Forelimb muscle (tissue), 1 donor: ENCODE measurements around the gene PLA2G4E. TPM values are rescaled to one million over a fixed set of nuclear protein-coding genes. Genes with fewer than 3 reads are reported as not detected.

Experiments
- DNase-seq: peaks from one replicate; pipeline ENCODE4 v3.0.0-alpha.2; 2013; ENCODE audit warnings: low read depth
- polyA plus RNA-seq: library from polyadenylated mRNA; unstranded; fragments of 120-200 nt; gene quantifications from one replicate; pipeline ENCODE4 v1.2.1, GENCODE V29; 2013; ENCODE audit not compliant: insufficient read length

The PLA2G4E gene
- polyA plus RNA-seq, 1 donor, result 2.0 TPM

DNA sequence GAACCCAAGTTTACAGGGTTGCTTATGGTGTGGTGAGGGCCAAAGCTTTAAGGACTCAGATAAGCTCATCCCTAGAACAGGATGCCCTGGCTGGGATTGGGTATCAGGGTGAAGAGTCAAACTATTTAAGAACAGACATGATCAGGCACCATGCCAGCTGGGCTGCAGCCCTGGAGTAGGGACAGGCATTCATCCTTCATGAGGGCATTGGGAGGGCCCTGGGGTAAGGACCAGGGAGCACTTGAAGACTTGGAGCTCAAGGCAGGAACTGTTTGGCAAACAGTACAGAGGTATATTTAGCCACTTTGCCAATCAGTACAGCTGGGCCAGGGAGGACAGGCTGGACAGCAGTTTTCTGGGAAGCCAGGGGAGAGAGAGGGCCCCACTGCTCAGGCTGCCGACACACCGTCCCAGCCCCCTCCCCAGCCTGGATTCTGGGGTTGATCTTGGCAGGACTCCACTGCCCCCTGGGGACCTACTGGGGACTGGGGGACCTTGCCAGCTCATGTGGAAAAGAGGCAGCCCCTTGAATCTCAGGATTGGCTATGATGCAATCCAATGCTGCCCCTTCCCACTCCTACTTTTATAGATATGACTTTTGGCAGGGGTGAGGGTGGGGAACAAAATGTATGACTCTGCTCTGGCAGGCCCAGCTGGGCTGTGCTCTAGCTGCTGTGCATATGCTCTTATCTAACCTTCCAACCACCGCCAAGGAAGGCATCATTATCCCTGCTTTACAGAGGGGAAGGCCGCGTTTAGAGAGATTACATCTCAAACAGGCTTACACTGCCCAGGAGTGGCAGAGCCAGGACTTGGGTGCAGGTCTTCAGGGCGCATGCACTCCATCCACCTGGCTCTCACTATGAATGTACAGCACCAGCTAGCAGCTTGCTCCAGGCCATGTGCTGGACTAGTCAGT is 2.3 kb downstream of the PLA2G4E start:
- no peak for DNase-seq

DNA sequence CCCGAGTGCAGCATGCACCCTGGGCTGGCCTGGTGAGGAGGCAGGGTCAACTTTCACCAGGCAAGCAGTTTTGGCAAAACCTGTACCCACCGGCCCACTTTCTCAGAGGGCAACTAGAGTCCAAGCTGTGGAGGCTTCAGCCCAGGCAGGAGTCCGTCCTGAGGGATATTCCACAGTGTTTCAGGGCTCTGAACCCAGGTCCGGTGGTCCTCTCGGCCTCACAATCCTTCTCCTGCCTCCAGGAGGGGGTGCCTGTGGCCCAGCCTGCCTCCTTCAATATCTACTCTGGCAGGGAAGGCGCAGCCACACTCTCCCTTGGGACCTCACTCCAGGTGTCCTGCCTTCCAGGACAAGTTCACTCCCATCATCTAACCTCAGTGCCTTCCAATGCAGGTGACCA is 3.9 kb downstream of the PLA2G4E start:
- DNase-seq, result no peak

DNA sequence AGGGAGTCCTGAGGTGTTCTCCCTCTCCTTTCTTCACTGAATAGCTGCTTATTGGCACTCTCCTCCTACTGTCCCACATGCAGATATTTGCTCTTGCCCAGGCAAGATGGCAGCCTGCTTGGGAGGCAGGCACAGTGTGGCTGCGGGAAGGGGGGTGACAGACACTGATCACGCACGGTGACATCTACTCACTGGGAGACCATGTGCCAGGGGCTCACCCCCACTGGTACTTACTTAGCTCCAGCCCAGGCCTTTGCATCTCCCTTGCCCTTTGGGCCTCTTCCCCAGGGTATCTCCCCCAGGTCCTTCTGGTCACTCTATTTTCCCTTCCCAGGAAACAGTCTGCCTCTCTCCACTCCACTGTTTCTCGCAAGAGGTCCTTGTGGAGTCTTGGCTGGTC is 6.4 kb downstream of the PLA2G4E start:
- DNase-seq, result no peak

DNA sequence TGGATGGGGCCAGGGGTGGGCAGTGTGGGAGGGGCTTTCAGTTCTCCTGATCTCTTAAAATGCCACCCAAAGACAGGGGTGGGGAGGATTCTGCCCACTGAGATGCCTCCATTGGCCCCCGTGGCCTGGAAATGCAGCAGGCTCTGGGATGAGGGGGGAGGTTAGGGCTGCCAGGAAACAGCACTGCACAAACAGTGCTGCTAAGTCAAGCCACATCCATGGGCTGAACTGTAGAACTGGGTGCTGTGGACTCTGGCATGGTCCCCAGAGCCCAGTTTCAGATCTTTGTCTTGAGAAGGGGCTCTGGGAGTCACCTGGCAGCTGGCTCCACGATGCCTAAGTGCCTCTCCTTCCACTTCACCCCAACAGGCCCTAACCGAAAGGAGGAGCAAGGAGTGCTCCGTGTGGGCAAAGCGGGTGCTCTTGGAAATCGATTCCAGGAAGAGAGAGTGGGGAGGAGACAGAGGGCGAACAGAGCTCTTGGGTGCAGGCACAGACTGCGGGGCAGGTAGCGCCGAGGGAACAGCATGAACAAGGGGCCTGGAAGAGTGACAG is 7.8 kb downstream of the PLA2G4E start:
- DNase-seq, result no peak

DNA sequence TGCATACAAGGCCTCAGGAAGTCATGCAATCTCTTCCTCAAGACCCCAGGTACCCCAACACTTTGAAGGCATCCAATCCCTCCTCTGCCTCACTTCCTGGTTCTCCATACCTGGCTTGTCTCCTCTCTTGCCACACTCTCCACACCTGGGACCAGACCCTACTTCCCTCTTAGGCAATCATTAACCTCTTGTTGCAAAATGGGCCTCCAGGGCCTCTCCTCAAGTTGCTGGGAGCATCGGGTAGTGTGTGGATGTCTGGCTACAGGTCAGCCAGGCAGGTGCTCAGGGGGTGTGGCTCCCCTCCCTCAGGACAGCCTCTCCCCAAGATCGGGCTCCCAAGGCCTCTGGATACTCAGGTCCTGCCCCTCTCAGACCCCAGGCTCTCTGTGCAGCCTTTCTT is 8.6 kb downstream of the PLA2G4E start:
- DNase-seq, result no peak

DNA sequence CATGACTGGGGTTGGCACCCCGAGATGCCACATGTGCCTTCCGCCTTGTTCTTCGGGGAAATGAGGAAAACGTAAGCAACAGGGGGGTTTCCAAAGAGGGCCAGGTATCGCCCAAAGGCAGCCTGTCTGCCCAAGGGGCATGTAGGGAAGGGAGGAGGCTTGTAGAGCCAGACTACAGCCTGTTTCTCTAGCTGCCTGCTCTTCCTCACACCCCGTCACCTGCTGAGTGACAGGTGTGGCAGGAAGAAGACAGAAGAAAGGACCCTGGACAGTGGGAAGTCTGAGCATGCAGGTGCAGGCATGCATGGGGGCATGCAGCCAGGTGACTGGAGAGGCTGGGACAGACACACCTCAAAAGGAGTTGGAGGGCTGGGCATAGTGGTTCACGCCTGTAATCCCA is 9.8 kb downstream of the PLA2G4E start:
- no peak for DNase-seq

DNA sequence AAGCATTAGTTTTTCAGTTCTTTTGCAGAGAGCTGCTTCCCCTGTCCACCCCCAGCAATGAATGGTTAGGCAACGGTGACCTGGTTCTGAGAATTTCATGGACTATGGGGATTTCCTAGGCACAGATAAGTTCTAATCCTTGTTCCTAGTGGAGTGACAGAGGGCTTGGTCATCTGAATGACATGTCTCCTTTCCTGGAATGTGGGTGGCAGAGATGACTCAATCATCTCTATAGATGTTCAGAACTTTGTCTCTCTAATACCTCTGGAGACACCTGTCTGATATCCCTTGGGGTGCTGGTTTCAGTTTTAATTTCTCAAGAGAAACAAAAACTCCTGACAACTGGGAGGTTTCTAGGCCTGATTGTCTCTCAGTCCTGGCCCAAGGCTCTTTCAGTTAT is 10.4 kb downstream of the PLA2G4E start:
- DNase-seq, result no peak

DNA sequence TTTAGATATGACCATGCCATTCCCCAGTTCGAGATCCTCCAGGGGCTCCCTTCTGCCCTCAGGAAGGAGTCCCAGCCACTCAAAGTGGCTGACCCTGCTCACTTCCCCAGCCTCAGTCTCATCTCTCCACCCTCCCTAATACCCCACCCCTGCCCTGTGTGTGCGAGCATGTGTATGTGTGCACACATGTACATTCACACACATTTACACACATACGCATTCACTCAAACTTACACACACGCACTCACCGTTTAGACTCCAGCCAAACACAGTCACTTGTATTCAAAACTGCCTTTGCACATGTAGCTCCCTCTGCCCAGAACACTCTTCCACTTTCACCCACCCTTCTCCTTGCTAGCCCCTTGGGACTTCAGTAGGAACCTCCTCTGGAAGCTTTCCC is 11.4 kb downstream of the PLA2G4E start:
- DNase-seq, result no peak

DNA sequence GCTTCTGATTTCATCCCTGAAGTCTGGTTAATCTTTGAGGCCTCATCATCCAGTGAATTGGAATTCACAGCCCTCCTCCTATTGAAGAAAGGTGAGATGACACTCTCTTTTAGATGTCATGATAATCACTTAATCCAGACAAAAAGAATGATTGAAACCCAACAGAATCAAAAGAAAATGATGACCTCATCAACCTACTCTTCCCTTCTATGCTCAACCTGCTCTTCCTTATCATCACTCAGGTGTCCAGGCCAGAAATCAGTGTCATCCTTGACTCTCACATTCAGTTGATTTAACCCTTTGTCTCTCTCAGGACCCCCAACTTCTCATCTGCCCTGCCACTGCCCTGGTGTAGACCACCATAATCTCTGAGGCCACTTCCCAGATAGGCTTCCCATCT is 11.8 kb downstream of the PLA2G4E start:
- no peak for DNase-seq

DNA sequence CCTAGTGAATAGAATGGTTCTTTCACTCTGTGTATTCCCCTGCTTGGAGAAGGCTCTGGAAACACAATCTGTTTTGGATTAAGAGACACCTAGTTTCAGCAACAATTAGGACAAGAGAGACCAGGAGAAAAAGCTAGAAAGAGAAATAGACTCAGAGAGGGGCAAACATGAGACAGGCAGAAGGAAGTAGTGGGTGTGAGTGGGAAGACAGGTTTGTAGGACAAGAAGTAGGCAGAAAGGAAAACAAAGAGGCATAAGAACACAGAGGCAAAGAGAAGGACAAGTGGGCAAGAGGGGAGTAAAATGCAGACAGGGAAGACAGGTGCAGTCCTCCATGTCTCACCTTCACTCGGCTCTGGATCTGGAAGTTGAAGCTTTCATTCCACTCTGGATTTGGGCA is 13.5 kb downstream of the PLA2G4E start:
- no peak for DNase-seq

DNA sequence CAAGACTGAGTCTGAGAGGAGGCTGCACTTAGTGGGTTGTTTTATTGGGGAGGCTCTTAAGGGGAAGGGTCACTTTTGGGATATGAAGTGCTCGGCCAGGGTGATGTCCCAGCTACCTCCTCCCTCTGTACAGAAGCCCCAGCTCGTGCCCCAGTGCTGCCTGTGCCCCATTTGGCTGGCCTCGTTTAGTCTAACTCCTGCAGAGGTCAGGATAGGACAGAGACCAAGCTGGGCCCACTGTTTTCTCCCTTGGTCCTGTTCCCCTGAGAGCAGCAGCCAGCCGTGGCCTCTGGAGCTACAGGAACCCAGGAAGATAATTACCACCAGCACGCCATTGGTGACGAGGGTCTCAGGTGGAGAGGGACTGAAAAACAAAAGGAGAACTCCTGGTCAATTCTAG is 18.5 kb downstream of the PLA2G4E start:
- DNase-seq, result no peak

DNA sequence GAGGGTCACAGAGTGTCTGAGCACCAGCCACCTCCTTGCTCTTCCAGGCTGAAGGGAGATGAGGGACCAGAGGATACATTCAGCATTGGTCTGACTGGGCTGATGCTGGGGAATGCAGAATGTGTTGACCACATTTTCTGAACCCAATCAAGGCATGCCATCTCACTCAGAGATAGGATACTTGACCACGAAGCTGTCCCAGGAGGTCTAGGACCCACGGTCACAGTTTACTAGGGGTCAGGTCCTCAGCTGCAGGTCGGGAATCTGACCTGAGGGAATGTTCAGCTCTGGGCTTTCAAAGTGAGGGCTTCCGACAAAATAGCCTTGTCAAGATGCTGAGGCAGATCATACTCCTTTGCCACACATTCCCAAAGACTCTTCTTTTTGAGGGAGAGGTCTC is 19.6 kb downstream of the PLA2G4E start:
- no peak for DNase-seq

DNA sequence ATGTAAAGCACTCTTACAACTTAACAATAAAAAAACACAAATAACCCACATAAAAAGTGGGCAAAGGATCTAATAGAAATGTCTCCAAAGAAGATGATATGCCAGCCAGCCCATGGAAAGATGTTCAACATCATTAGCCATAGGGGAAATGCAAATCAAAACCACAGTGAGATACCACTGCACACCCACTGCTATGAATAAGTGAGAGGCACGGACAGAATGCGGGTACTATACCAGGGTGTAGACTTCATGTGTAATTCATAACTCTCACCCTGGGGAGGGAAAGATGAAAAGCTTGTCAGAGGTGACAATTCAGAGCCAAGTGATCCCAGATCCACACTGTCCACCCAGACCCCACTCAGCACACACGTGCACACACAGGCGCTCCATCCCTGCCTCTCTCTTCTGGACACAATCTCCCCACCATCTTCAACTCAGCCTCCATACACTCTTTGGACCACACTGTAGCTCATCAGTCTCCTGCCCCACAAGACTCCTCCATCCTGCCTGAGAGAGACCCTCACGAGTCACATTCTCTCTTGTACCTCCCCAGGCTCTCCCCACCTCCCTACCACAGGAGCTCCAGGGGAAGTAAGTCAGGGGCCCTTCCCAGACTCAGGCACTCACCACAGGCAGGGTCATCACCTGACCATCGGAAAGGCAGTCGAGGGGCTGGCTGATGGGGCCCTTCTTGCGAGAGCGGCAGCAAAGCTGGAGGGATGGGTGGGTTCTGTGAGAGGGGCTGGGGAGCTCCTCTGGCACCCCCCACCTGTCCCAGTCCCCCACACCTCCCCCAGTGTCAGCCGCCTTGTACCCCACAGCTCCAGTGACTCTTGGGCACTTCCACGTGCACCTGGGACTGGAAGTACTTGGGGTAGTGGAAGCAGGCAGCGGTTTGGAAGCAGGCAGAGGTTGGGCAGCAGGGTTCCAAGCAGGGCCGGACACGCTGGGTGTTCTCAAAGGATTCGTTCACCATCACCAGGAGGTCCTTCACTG is 21.3 kb downstream of the PLA2G4E start:
- DNase-seq, result no peak

DNA sequence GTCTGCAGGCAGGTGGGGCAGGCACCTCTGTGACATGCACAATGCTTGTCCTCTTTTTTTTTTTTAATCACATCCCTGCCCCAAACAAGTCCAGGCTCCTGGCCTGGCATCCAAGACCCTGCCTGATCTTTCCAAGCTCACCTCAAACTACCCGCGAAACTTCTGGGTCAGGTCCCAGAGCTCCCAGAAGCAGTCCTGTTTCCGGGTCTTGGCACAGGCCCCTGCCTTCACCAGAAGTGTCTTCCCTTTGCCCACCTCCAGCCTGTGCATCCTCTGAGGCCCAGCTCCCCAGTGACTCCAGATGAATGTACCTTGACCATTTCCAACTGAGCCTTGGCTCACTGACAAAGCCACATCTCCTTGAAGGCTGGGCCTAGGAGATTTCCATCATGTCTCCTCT is 23.0 kb downstream of the PLA2G4E start:
- no peak for DNase-seq

DNA sequence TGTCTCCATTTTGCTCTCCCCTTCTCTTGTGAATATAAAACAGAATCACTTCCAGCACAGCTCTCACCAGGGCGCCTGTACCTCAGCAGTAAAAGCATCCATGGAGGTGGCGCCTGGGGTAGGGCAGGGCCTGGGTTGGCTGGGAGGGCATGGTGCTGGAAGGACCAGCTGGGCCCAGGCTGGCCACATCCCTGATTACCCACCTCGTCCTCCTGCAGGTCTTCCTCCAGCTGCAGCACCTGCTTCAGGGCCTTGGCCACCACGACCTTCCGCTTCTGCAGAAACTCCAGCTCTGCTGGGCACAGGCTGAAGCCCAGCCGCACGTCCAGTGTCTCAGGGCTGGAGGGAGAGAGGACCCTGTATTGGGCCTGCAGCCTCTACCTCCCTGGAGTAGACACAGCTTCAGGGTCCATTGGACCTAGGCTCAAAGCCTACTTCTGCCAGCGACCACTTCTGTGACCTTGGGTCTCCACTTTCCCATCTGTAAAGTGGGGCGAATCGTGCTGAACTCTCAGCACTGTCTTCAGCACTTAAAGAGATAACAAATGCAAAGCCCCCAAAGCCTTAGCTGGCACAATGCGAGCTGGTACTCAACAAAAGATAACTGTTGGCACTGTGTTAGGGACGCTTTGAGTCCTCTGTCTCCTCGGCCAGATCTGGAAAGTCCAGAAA is 23.8 kb downstream of the PLA2G4E start:
- DNase-seq, result no peak

DNA sequence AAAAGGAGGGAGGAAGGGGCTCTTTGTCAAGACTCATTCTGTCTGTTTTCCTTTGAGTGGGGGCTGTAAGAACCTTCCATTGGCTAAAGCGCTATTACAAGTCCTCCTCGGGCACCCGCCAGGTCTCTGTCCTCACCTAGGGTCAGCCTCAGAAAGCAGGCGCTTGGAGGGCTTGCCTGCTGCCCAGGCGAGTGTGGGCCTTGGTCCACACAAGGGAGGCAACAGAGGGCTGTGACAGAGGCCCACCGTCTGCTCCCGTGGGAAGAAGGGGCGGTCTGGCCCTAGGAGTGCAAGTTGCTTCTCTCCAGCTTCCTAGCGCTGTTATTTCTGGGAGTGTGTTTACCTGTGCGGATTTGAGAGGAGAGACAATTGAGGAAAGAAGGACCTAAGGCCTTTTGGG is 24.5 kb downstream of the PLA2G4E start:
- no peak for DNase-seq

DNA sequence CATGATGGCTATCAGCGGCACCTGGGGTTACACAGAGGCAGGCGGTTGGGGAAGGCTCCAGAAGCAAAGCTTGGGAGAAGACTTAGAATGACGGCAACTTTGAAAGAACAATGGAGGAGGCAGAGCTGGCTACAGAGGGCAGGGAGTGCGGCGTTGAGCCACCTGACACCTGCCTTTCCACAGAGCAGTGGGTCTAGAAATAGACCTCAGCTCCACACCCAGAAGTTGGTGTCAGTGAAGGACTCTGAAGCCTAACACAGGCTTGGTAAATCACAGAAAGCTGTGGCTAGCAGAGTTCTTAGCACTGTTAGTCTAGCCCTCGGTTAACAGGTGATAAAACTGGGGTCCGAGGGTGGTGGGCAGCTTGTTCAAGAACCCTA is 25.4 kb downstream of the PLA2G4E start:
- DNase-seq, result no peak

DNA sequence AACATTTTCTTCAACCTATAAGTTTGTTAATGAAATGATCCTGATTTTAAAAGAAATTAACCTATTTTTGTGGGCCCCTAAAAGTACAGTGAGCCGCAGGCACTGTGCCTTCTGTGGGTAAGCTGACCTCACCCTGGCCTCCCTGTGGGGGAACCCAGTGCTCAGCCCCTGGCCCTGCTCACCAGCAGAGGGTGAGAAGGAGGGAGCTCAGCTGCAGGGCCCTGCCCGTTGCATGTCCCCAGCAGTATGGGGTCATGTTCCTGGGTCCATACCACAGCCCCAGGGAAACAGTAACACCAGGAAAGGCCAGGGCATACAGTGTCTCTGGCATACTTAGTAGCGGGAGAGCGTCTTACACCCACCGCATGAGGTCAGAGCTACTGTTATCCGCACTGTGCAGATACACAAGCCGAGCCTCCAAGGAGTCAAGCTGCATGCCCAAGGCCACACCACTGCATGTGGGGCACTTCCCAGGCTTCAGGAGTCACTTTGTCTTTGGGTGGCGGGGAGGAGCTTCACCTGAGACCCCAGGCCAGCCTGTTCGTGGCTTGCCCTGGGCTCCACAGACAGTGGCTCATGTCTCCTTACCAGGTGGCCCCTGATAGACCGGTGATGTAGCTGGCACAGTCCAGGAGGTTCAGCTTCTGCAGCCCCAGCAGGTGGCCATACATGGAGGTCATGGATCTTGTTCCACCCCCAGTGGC is 25.9 kb downstream of the PLA2G4E start:
- DNase-seq, result no peak

DNA sequence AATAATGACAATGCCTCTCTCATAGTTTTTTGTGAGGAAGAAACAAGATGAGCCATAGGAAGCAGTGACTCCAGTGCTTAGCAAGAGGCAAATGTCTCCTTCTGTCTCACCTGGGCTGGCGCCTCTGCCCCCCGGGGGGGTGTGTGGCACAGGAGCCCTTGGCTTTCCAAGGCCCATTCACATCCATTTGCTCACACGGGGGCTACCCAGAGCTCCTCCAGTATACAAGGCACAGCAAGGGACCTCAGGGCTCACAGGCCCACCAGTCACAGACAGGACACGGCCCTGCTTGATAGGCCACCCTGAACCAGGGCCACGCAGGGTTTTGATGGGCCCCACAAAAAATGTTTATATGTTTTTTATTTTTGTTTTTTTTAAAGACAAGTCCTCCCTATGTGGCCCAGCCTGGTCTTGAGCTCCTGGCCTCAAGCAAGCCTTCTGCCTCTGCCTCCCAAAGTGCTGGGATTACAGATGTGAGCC is 26.6 kb downstream of the PLA2G4E start:
- DNase-seq, result no peak

DNA sequence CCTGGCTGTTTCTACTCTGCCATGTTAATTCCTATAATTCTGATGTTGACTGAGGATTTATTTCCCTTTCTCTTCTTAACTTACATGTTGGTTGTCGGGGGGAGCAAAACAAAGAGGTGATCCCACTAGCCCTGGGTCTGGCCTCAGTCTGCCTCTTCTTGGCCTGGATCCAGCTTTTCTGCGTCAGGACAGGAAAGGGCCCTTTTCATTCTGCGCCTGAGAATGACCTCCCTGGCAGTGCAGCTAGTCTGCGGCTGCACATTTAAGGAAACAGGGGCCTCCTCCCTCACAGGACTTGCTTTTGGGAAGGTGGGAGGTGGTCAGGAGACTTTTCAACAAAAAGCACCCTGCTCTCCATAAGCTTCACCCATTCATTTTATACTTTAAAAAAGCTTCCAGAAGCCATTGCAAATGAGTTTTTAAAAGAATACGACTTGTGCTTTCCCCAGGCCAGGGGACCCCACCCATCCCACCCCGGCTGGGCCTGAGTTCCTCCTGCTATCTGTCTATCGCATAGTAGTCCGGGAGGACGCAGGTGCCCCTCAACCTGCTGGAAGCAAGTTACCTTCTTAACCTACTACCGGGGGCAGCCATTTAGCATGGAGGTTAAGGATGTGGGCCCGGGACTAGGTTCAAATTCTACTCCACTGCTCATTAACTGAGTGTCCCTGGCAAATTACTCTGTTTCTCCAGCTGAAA is 27.2 kb downstream of the PLA2G4E start:
- no peak for DNase-seq
